ENCODE results near the gene KDF1.

The KDF1 gene

GRCh38 chr1:27004471-27005165, 44.4 kb upstream of the KDF1 start:
- Histone ChIP-seq H3K79me2 (ENCODE audit: insufficient read depth, low read length) (no peaks in the 10 kb centered on the region), H3K4me3 (ENCODE audit: low read length, poor library complexity, severe bottlenecking) (no peak overlapping the region), H3K4me2 (ENCODE audit: low read depth, low read length, poor library complexity, severe bottlenecking) (no peak overlapping the region), H3K9me2 (replicated peaks; ENCODE audit: low read depth, low read length) (no peaks in the 10 kb centered on the region), H3K36me3 (ENCODE audit: insufficient read depth, low read length) (no peaks in the 10 kb centered on the region), H2AFZ (ENCODE audit: low read length) (no peak overlapping the region), H3K9ac (ENCODE audit: low read depth, low read length, poor library complexity, severe bottlenecking) (no peak overlapping the region), H3K4me1 (ENCODE audit: insufficient read depth, low read length, poor library complexity, severe bottlenecking) (peaks cover 5% of the 10 kb centered on the region), H3F3A (ENCODE audit: low read depth) (no peaks in the 10 kb centered on the region), H4K20me1 (ENCODE audit: insufficient read depth, low read length, poor library complexity, severe bottlenecking) (no peaks in the 10 kb centered on the region), H3K27me3 (ENCODE audit: insufficient read depth, low read length, poor library complexity, severe bottlenecking) (no peaks in the 10 kb centered on the region), H3K9me3 (ENCODE audit: insufficient read depth, low read depth, low read length) (no peaks in the 10 kb centered on the region)
- TF ChIP-seq, protein P1, sequence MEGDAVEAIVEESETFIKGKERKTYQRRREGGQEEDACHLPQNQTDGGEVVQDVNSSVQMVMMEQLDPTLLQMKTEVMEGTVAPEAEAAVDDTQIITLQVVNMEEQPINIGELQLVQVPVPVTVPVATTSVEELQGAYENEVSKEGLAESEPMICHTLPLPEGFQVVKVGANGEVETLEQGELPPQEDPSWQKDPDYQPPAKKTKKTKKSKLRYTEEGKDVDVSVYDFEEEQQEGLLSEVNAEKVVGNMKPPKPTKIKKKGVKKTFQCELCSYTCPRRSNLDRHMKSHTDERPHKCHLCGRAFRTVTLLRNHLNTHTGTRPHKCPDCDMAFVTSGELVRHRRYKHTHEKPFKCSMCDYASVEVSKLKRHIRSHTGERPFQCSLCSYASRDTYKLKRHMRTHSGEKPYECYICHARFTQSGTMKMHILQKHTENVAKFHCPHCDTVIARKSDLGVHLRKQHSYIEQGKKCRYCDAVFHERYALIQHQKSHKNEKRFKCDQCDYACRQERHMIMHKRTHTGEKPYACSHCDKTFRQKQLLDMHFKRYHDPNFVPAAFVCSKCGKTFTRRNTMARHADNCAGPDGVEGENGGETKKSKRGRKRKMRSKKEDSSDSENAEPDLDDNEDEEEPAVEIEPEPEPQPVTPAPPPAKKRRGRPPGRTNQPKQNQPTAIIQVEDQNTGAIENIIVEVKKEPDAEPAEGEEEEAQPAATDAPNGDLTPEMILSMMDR (conservative IDR thresholded peaks at IDR 0.05; ENCODE audit: low read length) = no peak
- TF ChIP-seq EZH2phosphoT487 (IDR thresholded peaks at IDR 0.05; ENCODE audit: borderline replicate concordance) = no peak

DNA sequence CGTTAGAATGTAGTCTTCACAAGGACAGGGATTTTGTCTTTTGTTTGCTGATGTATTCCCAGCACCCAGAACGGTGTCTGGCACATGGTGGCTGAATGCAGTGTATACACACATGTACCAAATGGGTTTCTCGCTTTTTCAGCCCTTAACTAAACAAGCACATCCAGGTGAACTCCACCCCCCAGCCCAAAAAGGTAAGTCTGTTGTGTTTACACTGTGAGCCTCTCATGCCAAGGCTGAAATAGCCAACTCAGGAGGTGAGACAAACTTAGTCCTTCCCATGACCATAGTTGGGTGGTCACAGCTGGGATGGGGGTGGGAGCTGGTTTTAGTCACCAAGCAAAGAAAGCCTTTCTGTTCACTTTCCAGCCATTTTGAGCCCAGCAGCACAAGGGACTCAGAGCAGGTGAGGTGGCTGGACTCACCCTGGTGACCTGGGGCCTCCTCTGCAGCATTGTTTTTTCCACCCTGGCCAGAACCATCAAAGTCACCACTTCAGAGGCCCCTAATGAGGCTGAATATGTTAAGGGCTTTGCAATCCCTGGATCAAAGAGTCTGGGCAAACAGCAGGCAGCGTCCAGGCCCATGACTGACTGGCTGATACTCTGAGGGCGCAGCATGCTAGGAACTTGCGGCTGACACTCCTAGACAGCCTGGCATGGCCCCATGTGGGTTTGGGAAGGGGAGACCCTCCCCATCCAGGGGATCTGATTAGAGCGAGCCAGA, 43.6 kb upstream of the KDF1 start:
- Histone ChIP-seq H3F3A (ENCODE audit: low read depth) (no peaks in the 10 kb centered on the region), H3K4me3 (ENCODE audit: low read length, poor library complexity, severe bottlenecking) (no peak overlapping the region), H3K36me3 (ENCODE audit: insufficient read depth, low read length) (no peaks in the 10 kb centered on the region), H3K9ac (ENCODE audit: low read depth, low read length, poor library complexity, severe bottlenecking) (no peak overlapping the region), H3K9me3 (ENCODE audit: insufficient read depth, low read depth, low read length) (no peaks in the 10 kb centered on the region), H3K9me2 (replicated peaks; ENCODE audit: low read depth, low read length) (no peaks in the 10 kb centered on the region), H3K27me3 (ENCODE audit: insufficient read depth, low read length, poor library complexity, severe bottlenecking) (no peaks in the 10 kb centered on the region), H3K79me2 (ENCODE audit: insufficient read depth, low read length) (no peaks in the 10 kb centered on the region), H3K4me1 (ENCODE audit: insufficient read depth, low read length, poor library complexity, severe bottlenecking) (peaks cover 5% of the 10 kb centered on the region), H4K20me1 (ENCODE audit: insufficient read depth, low read length, poor library complexity, severe bottlenecking) (no peaks in the 10 kb centered on the region), H3K4me2 (ENCODE audit: low read depth, low read length, poor library complexity, severe bottlenecking) (no peak overlapping the region), H2AFZ (ENCODE audit: low read length) (no peak overlapping the region)
- TF ChIP-seq, protein P1 (conservative IDR thresholded peaks at IDR 0.05; ENCODE audit: low read length) = no peak
- TF ChIP-seq EZH2phosphoT487 (IDR thresholded peaks at IDR 0.05; ENCODE audit: borderline replicate concordance) = no peak

GRCh38 chr1:27001570-27002360, 41.5 kb upstream of the KDF1 start:
- H3K27me3 ChIP-seq (ENCODE audit: insufficient read depth, low read length, poor library complexity, severe bottlenecking) = no peaks in the 10 kb centered on the region
- H3K9me2 ChIP-seq (replicated peaks; ENCODE audit: low read depth, low read length) = no peaks in the 10 kb centered on the region
- H3F3A ChIP-seq (ENCODE audit: low read depth) = no peaks in the 10 kb centered on the region
- H3K9ac ChIP-seq (ENCODE audit: low read depth, low read length, poor library complexity, severe bottlenecking) = no peak overlapping the region
- H3K4me1 ChIP-seq (ENCODE audit: insufficient read depth, low read length, poor library complexity, severe bottlenecking) = peaks cover 11% of the 10 kb centered on the region
- TF ChIP-seq, protein P1 (conservative IDR thresholded peaks at IDR 0.05; ENCODE audit: low read length) = no peak
- TF ChIP-seq EZH2phosphoT487 (IDR thresholded peaks at IDR 0.05; ENCODE audit: borderline replicate concordance) = no peak
- no peak overlapping the region for H3K4me2 ChIP-seq (ENCODE audit: low read depth, low read length, poor library complexity, severe bottlenecking)
- no peaks in the 10 kb centered on the region for H3K36me3 ChIP-seq (ENCODE audit: insufficient read depth, low read length)
- no peaks in the 10 kb centered on the region for H4K20me1 ChIP-seq (ENCODE audit: insufficient read depth, low read length, poor library complexity, severe bottlenecking)
- no peak overlapping the region for H3K4me3 ChIP-seq (ENCODE audit: low read length, poor library complexity, severe bottlenecking)
- no peaks in the 10 kb centered on the region for H3K79me2 ChIP-seq (ENCODE audit: insufficient read depth, low read length)
- H3K9me3 ChIP-seq (ENCODE audit: insufficient read depth, low read depth, low read length) = no peaks in the 10 kb centered on the region
- H2AFZ ChIP-seq (ENCODE audit: low read length) = no peak overlapping the region

Measured in Loucy (cell line).